ENCODE results near the gene MICB.
"Not testable (repeated sequence)": the region's sequence is repeated elsewhere in the genome, so short reads cannot be mapped to it uniquely, and the experiment has no call there.

Gene MICB

DNA sequence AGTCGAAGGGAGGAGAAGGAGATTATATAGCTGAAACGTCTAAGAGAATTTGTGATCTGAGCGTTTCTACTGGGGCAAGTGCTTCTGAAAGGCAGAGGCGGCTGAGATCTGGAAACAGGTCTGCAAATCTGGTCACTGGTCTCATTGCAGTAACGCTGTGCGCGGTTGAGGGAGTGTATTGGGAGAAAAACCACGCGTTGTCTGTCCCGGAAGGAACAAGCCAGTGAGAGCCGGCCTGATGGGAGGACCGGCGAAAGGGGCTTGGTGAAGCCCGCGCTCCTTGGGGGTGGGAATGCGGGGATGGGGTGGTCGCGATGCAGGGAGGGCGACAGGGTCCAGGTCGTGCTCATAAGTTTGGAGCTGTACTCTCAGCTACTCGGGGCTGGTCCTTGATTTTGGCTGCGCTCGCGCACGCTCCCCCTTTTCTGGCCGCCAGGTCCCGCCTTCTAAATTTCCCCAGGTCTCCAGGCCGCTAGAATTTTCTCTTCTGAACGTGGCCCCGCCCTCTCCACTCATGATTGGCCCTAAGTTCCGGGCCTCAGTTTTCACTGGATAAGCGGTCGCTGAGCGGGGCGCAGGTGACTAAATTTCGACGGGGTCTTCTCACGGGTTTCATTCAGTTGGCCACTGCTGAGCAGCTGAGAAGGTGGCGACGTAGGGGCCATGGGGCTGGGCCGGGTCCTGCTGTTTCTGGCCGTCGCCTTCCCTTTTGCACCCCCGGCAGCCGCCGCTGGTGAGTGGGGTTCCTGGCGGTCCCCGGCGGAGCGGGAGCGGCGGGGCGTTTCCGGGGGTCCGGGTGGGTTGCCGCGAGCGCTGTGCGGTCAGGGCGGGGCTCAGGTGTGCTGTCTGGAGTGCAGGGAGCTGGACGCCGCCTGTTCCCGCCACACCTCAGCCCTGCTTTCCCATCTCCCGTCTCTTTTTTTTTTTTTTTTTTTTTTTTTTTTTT, at the start of gene MICB:
Gene MICB, plus strand, starts transcription at position 615 of the 946 bp plus-strand sequence. Its CDS starts 49 bp downstream, at position 664.
- peak; percentile 82 for DNase-seq (ENCODE audit: low spot score)

DNA sequence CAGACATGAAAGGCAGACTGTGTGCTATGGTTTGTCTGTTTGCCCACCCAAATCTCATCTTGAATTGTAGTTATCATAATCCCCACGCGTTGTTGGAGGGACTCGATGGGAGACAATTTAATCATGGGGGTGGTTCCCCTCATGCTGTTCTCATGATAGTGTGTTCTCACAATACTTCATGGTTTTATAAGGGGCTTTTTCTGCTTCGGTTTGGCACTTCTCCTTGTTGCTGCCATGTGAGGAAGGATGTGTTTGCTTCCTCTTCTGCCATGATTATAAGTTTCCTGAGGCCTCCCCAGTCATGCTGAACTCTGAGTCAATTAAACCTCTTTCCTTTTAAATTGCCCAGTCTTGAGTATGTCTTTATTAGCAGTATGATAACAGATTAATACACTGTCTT, 47.2 kb upstream of the MICB start:
- no peak for DNase-seq (ENCODE audit: low spot score)

DNA sequence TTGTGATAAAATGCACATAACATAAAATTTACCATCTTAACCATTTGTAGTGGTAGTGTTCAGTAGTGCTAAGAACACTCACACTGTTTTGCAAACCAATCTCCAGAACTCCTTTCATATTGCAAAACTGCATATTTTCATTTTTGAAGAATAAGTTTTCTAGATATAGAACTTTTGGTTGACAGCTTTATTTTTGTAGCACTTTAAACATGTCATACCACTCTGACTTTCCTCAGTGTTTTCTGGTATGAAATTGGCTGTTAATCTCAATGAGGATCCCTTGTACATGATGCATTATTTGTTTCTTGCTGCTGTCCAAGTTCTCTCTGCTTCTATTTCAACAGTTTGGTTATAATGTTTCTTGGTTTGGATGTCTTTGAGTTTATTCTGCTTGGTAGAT, 45.1 kb upstream of the MICB start:
- no peak for DNase-seq (ENCODE audit: low spot score)

DNA sequence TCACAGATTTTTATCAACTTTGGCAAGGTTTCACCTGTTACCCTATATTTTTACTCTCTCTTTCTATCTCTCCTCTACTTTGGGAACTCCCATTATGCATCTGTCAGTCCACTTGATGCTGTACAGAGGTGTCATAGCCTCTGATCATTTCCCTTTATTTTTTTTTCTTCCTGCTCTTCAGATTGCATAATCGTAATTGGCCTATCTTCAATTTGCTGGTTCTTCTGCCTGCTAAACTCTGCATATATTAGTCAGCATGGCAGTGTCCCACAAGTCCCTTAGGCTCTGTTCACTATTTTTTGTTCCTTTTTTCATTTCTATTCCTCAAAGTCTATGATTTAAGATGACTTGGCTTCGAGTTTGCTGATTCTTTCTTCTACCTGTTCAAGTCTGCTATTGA, 44.7 kb upstream of the MICB start:
- no peak for DNase-seq (ENCODE audit: low spot score)

DNA sequence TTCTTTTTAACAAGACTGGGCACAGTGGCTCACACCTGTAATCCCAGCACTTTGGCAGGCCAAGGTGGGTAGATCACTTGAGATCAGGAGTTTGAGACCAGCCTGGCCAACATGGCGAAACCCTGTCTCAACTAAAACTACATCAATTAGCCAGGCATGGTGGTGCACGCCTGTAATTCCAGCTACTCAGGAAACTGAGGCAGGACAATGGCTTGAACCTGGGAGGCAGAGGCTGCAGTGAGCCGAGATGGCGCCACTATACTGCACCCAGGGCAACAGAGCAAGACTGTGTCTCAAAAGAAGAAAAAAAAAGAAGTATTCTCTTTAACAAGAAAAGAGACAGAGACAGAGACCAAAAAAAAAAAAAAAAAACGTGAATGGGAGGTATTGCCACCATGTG, 38.1 kb upstream of the MICB start:
- not testable (repeated sequence) for DNase-seq (ENCODE audit: low spot score)

DNA sequence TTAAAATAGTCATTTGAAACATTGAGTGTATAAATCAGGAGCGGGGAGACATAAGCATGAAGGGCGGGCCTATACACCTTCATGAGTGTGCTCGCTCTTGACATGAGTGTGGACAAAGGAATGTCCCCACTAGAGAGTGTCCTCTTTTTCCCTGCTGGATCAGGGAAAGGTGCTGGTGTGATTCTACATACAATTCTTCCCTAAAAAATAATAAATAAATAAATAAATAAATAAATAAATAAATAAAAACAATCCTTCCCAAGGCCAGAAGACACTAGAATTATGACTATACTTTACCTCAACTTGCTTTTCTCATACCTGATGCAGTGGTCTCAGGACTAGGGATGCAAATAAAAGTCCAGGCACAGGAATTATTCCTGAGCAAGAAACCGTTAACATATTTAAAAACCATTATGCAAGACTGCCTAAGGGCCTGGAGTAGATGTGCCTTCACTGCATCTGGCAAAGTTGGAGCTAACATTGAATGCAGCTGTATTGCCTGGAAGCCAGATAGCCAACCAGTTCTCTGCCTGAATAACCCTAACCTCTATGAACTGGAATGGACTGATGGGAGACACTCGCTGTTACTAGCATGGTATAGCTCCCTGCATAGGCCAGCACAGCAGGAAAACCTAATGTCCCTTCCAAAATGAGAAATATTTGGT, 37.5 kb upstream of the MICB start:
- no peak for DNase-seq (ENCODE audit: low spot score)

DNA sequence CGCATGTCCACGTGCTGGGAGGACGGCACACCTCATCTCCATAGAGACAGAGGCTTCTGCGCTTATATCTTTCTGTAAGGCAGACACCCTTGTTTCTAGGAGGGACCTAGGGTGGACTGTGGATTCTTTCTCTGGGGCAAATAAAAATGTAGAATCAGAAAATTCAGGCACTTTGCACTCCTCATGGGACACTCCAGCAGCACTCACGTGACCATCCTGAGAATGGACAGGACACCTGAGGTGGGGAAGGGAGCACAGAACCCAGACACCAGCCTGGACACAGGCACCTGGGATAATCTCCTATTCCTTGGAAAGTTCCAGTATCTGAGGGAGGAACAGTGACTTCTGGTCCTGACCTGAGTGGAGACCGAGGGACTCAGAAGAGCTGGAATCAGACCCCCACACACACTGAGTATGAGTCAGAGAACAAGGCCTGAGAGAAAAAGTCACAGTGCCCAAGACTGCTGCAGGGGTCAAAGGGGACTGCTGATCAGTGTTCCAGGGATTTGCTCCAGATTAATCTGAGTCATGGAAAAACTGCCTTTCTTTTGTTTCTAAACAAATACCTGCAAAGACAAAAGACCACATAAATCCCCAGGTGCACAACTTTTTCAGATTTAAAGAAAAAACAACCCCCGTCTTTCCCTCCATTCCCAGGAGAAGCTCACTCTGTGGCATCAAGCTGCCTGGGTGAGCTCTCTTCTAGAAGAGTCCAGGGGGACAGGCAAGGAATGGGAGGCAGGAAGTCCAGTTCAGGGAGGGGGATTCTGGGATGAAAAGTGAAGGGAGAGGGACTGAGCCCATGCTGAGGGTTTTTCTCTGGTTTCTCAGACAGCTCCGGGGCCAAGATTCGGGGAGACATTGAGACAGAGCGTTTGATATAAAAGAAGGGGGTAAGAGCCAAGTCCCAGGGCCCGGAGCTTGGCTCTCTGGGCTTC, 35.6 kb upstream of the MICB start:
- no peak for DNase-seq (ENCODE audit: low spot score)

DNA sequence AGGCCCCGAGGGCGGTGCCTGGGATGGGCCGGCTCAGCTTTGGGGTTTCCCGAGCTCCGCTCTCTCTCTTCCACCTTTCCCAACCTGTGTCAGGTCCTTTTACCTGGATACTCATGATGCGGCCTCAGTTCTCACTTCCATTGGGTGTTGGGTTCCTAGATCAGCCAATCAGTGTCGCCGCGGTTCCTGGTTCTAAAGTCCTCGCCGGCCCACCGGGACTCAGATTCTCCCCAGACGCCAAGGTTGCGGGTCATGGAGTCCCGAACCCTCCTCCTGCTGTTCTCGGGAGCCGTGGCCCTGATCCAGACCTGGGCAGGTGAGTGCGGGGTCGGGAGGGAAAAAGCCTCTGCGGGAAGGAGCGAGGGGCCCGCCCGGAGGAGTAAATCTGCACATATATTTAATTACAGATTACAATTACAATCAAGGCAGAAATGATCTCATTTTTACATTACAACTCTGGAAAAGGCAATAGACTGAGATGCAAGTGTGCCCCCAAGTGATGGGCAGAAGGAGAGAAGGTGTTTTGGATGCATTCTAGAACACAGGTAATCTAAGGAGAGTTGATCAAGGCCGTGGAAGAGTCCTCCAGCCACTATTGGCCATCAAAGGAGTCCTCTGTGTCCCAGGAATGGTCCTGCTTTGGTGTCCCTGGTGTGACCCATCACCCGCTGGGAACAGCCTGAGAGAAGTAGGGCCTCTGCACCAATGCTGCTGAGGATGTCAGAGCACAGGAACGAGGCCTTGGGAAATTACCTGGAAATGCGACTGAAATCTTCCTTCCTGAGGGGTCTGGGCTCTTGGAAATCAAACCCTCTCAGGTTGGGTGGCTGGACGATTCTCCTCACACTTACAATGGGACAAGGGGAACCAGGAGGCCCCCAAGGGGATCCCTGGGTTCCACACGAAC, 34.7 kb upstream of the MICB start:
- peak; percentile 95 for DNase-seq (ENCODE audit: low spot score)

DNA sequence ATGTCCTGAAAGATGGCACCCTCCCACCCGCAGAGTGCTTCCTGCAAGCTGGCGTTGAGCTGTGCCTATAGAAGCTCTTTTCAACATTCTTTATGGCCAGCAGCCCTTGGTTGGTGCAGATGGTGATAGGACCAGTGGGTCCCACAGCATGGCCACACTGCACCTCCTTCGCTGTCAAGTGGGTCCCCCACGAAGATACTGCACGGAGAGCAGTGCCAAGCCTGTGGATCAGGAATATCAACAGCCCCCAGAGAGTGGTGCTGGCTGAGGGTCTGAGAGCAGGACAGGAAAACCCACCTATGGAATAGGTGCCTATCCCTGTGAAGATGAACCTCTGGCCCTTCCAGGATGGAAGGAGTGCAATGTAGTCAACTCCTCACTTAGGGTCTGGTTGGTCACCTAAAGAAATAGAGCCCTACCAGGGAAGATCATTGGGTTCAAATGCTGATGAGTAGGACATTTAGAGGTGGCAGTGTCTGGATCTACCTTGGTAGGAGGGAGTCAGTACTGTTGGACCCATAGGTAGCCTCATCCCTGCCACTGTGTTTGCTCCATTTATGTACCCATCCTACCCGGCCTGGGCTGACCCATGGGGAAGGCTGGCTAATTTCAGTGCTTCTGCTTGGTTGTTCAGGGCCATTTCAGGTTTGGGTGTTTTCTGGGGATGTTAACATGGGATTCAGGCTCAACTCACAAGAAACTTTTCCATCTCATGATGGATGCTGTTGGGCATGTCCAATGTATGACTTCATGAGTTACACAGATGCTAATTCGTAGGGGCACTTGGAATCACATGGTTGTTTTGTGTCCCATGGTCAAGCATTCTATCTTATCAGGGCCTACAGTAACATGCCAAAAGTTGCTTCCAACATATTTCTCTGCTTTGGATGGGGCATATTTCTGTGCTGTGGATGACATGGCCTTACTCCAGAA, 33.4 kb upstream of the MICB start:
- no peak for DNase-seq (ENCODE audit: low spot score)

DNA sequence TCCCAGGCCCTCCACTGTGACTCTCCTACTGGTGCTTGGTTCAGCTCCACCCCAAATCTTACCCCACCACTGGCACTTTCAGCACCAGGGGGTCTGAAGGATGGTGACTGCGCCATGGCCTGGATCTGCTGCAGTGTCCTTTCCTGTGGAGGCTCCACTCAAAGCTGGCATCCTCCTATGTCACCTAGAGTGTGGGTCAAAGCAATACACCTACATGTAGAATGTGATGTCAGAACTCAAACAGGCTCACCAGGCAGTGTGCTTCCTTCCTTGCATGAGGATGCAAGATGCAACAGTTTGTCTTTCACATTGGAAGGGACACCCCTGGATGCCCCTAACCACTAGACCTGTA, 32.8 kb upstream of the MICB start:
- no peak for DNase-seq (ENCODE audit: low spot score)

DNA sequence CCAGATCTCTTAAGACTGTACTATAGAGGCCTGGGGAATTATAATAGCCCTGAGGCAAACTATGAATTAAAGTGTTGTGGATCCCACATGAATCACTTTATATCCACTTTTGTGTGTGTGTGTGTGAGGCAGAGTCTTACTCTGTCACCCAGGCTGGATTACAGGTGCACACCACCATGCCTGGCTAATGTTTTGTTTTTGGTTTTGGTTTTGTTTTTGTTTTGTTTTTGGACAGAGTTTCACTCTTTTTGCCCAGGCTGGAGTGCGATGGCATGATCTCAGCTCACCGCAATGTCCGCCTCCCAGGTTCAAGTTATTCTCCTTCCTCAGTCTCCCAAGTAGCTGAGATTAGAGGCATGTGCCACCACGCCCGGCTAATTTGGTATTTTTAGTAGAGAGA, 32.2 kb upstream of the MICB start:
- no peak for DNase-seq (ENCODE audit: low spot score)

DNA sequence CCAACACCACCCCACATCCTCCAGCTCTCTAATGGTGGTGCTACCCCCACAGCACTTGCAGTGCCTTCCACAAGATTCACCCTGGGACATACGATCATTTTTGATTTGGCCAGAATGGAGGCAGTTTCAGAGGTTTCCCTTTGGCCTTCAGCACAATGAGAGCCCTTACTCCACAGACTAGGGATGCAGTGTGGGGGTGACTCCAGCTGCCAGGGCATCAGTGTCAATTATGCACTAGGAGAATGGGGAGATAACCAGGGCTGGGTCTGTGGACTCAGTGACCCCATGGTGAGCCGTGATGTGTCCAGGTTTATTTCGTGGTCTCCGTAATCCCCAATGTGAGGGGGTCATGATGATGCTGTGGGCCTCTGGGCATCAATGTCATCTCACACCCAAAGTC, 31.5 kb upstream of the MICB start:
- DNase-seq (ENCODE audit: low spot score) = no peak

DNA sequence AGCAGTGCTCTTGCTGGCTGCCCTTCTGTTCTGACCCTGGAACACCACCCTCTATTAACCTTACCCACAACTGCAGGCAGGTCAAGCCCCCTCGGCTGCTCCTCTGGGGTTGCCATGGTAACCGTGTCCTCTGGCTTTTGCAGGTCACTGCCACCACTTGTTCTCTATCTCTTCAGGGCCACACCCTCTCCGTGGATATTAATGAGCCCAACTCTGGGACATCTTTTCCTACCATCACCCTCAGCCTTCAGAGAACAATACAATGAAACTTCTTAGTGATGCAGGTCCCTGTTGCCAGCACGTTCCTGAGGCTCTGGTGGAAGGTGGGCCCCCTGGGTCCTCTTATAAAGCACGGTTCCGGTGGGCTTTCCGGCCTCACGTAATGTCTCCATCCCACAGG, 30.8 kb upstream of the MICB start:
- no peak for DNase-seq (ENCODE audit: low spot score)

DNA sequence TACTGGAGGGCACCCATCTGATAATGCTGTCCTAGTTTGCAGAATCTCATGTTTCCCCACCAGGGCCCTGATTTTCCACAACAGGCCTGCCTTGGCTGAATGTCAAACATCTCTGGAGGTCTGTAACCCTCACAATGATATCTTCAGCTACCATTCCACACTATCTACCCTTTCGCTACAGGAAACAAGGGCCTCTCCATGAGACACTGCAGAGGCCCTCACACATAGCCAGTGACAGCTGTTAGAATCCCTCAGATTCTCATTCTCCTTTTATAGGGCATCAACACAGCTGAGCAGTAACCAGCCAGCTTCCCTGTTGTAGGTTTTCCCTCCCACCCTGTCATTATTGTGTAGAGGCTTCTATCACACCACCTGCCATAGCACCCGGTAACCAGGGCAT, 29.6 kb upstream of the MICB start:
- DNase-seq (ENCODE audit: low spot score) = no peak

DNA sequence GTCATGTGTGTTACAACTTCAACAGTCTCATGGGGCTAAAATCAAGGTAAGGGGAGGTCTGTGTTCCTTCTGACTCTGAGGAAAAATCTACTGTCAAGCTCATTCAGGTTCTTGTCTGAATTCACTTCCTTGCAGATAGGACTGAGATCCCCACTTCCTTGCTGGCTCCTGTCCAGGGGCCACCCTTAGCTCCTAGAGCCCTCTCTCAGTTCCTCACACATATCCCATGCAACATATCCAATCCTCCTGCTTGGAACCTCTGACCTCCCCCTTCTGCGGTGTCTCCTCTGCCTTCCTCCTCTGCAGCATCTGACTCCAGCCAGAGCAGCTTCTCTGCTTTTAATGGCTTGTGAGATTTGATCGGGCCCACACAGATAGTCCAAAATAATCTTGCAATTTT, 27.1 kb upstream of the MICB start:
- DNase-seq (ENCODE audit: low spot score) = no peak

DNA sequence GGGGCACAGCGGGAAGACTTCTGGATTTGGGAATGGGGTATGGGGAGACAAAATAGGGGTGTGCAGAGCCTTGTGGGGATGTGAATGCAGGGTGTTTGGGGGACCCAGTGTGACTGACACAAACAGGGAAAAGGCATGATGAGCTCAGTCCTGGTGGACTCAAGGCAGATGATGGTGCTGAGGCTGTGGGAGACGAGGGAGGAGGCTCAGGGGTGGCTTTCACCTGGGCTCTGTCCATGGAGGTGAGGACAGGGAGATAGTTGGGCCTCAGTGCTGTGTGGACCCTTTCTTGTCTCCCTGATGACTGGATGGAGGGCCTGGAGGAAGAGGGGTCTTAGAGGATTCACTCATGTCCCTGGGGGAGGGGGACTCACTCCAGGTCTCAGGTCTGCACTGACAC, 26.2 kb upstream of the MICB start:
- DNase-seq (ENCODE audit: low spot score) = no peak

DNA sequence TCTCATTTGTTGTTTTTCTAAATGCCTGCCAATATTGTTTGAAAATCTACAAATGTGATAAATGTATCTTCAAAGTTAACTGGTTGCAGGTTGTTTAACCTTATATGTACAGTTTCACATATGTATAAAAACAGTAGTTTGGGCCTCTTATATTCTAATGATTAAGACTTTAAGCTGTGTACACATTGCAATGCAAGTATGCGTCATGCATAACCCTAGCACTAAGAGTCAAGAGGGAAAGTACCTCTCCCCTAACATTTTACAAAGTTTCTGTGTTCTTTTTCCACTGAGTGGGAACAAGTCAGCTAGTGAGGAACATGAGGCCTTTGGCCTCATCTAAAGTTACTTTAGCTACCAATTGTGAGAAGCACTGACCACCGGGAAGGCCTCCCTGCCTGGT, 25.7 kb upstream of the MICB start:
- DNase-seq (ENCODE audit: low spot score) = no peak

DNA sequence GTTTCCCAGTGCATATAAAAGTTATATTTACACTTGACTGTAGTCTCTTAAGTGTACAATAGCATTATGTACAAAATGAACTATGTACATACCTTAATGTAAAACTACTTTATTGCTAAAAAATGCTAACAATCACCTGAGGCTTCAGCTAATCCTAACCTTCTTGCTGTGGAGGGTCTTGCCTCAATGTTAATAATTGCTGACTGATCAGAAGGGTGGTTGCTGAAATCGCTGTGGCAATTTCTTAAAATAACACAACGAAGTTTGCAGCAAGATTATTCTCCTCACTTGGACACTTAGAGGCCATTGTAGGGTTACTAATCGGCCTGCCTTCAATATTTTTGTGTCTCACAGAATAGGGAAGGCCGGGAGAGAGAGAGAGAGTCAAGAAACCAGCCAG, 24.7 kb upstream of the MICB start:
- no peak for DNase-seq (ENCODE audit: low spot score)

DNA sequence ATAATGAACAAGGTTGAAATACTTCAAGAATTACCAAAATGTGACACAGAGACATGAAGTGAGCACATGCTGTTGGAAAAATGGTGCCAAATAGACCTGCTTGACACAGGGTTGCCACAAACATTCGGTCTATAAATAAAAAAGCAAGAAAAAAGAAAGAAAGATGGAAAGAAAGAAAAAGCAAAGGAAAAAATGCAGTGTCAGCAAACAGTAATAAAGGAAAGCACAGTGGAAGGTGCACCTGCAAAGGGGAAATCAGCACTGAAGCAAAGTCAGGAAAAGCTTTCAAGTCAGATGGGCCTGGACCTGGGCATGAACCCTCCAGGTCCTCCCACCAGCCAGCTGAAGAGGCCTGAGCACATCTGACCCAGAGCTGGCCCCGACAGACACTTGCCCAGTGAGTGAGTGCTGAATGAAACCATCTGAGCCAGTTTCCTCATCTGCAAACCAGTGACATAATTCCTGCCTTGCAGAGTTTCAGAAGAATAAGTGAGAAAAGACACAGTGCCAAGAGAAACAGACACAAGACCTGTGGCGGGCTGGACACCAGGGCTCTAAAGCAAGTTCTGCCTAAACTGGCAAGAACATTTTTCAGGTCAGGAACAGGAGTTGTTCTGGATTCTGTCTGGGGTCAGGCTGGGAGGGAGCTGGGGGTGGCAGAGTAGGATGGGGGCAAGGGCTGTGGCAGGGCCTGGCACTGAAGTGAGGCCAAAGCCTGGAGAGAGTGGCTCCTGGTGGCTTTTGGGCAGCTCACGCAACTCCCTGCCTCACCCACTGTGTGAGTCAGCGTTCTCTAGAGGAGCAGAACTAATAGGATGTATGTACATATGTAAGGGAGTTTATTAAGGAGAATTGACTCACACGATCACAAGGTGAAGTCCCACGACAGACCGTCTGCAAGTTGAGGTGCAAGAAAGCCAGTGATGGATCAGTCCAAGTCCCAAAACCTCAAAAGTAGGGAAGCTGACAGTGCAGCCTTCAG, 23.9 kb upstream of the MICB start:
- DNase-seq (ENCODE audit: low spot score) = no peak

Measured in germinal center (tissue), 1 donor.